Stimulated activated CD4-positive, alpha-beta T cell treated with anti-CD3 and anti-CD28 coated beads, Interleukin-15, amount 100 ng/mL, for 48 hours (primary cell): ENCODE data around the gene CAPG.
"Not testable (repeated sequence)": the region's sequence is repeated elsewhere in the genome, so short reads cannot be mapped to it uniquely, and the experiment has no call there.

Source experiments
- DNase-seq, 2 donors: peaks; one replicate each; pipeline ENCODE4 v3.0.0-alpha.2; 2020; ENCODE audit warnings: low read depth in 2 of 2

Gene CAPG

DNA sequence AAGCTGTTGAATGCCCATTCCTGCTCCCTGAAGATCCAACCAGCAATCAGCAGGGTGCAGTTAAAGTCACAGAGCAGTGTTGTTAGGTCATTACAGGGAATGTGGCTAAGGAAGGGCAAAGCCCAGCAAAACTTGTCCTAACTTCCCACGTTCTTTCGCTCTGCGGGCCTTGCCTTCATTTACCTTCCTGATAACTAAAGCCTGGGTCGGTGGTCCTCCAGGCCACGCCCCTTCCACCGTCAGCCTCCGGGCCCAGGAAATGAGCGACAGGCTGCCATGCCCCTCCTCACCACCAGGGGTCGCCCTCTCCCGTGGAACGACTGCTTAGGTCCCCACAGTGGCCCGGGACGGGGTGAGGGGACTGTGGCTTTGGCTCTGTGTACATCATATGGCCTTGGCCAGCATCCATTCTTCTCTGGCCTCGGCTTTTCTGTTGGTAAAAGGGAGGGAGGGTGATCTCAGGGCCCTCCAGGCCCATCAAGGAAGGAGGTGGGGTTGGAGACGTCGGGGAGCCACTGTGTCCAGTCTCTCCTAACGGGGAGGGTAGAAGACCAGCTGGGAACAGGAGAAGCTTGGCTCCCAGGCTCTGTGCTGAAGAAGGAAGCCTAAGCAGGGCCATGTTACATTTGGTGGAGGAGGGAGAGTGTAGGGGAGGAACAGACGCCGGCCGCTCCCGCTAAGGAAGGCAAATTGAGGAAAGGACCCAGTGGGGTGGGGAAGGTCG is 10.5 kb upstream of the CAPG start:
- DNase-seq = peak; percentile 81 to 91

DNA sequence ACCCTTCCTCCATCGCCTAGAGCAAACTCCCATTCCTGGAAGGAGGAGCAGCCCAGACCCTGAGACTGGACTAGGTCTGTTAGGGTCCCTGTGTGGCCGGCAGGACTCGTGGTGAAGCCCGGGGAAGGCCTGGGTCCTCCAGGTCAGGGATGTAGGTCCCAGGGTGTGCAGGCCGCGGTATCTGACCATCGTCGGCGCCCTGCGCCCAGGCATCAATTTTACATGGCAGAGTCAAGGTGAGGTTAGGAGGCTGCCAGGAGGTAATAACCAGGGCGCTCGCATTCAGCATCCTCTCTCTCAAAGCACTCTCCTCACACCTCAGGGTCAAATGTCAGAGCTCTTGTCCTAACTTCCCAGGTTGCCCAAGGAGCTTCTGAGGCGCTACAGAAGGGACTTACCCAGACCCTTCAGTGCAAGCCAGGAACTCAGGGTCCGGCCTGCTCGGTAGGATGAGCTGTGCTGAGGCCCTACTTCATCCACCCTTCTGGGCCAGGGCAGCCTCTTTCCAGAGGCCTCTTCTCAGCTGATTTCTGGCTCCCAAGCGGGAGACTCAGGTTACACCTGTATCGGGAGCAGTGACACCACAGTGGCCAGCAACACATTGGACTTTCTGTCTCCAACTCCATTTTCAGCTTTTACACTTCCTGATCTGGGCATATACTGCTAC is 9.0 kb upstream of the CAPG start:
- DNase-seq = no peak

DNA sequence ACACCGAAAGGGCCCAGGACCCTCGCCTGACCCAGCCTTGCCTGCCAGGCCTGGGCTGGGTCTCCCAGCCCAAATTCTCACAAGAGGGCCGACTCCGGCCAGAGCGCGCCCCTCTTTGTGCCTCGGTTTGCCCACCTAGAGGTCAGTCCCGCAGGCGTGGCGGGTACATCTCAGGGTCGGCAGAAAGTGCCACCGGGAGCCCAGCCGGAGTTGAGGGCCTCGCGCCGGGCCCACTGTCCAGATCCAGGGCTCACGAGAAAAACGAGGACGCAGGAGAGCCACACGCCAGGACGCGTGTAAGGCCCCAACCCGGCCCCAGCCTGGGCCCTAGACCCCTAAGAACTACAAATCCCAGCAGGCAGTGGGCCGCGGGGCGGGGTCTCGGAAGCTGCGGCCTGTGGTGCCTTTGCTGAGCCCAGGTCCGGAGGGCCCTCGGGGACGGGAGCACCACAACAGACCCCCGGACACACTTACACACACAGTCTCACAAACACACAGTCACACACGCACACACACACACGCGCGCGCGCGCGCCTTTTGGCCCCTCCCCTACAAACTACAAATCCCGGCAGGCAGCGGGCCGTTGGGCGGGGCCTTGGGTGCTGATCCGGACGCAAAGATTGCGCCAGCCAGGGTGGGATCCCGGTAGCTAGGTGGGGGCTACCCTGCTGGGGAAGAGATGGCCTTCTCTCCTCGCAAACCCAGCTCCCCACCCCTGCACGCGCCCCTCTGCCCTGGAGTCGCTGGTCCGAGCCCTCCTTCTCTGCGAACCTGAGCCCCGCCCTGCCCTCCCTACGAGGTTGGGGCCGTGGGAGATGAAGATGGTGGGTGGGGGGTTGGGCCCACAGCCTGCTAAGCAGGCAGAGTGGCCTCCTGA is 8.2 kb upstream of the CAPG start, which contains the start of gene SH2D6:
Gene SH2D6 (plus strand): TSS at position 583 of the 877 bp plus-strand sequence. CDS start 10,752 bp downstream, outside the sequence.
- peak; percentile 71 to 78 for DNase-seq

DNA sequence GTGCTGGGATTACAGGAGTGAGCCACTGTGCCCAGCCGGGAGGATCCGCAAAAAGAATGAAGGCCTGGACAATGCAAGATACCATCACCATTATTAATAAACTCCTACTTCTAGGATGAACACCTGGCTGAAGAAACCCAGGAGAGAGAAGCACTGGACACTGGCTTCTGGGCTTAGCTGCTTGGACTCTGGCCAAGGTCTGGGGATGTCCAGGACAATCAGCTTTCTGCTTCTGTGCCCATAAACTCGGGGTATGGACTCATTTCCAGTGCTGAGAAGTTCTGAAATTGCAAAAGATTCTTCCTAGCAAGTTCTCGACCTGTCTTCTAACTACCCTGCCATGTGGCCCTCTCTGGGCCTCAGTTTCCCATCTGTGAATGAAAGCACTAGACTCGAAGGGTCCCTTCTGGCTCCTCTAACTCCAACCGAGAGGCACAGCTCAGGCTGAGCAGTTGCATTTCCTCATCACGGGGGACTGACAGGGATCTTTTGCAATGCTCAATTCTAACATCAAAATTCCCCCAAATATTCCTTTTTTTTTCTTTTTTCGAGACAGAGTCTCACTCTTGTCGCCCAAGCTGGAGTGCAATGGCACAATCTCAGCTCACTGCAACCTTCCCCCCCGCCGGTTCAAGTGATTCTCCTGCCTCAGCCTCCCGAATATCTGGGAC is 5.9 kb upstream of the CAPG start:
- no peak for DNase-seq

DNA sequence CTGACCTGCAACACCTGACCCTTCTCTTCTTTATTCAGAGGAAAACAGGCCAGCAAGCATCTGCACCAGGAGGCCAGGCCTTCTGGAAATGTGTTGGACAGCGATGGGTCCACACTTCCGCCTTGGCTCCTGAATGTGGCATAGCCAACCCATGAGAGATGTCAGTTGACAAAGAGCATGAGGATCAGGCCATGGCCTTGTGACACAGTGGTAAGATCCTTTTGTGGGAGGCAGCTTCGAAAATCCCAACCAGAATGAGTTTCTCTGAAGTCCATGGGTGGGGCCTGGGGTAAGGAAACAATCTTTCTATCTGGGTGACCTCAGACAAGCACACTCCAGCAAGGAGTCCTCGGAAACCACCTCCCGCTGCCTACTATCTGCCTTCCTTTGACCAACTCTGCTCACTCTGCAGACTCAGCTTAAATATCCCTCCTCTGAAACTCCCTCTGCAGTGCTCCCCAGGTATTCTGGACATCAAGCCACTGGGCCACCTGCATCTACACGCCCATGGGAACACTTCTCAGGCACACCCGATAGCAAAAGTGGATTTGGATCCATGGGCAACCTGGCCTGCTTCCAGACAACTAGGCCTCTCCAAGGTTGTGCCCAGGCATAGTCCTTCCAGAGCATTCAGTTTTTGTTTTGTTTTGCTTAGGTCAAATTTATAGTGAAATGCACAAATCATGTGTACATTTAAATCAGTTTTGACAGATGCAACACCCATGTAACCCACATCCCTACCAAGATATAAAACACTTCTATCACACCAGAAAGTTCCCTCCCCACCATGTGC is 4.8 kb upstream of the CAPG start:
- no peak for DNase-seq

DNA sequence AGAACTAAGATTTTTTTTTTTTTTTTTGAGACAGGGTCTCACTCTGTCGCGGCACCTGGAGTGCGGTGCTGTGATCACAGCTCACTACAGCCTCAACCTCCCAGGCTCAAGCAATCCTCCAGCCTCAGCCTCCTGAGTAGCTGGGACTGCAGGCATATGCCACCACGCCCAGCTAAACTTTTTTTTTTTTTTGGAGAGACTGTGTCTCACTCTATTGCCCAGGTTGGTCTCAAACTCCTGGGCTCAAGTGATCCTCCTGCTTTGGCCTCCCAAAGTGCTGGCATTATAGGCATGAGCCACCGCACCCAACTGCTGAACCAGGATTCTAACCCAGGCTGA is 4.2 kb upstream of the CAPG start:
- not testable (repeated sequence) for DNase-seq

DNA sequence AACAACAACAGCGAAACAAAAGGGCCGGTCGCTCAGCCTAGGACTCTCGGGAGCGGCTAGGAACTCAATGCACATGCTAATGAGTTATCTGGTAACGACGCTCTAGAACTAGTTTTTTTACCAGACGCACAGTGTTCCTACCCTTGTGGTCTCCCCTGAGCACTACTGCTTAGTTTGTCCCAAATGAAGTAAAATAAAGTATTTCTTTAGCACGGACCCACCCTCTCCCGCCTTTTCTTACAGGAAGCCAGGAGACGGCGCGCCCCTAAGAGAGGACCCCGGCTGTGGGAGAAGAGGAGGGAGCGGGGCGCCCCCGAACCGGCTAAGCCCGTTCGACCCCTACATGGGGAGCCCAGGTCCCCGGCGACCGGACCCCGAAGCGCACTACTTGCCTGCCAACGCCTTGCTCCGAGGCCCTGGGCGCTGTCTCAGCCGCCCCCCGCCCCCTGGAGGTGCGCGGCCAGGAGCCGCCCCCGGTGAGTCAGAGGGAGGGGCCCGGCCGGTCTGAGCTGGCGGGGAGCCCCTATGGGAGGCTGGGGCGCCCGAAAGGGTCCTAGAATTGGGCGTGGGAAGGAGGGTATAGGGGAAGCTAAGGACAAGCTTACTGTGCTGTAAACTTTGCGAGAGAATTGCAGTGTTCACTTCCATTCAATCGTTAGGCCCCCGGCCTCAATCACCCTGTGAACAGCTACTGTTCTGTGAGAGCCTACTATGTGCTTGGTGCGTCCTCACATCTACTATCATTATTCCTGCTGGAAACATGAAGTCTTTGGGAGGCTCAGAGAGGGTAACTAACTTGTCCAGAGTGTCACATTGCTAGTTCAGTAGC is 3.6 kb upstream of the CAPG start:
- no peak for DNase-seq

DNA sequence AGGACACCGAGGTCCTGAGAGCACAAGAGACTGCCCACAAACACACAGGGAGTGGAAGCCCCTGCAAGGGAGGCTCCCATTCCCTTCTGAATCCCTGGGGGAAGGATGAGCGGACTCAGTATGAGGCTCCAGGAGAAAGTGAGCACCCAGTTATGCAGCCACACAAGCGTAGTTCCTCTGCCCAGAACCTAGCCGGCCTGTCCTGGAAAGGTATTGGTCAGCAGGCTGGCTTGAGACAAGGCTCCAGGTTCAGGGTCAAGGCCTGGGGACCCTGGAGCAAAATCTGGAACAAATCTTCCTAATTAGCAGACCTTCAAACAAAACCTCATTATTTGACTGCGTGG is 1.2 kb upstream of the CAPG start:
- no peak for DNase-seq

DNA sequence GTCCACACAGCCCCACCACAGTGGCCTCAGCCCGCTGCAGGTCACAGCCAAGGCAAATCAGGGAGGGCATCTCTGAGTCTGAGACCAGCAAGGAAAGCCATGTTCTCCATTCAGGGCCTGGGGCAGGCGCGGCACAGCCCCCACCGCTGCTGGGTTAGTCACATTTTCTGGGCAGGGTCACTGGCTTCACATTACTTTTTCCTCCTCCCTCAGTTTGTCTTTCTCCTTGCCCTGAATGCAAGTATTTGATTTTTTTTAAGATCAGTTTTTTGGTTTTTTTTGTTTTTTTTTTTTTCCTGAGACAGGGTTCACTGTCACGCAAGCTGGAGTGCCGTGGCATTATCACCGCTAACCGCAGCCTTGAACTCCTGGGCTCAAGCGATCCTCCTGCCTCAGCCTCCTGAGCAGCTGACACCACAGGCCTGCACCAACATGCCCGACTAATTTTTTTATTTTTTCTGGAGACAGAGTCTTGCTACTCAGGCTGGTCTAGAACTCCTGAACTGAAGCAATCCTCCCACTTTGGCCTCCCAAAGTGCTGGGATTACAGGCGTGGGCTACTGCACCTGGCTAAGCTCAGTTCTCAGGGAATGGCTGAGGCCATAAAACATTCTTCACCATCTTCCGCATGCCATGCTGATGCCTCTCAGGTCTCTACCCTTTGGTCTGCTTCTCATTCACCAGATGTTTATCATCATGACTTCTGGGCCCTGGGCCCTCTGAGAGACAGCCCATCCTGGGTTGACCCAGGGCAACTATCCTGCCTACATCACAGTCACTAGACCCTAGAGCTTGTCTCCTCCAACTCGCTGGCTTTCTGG is 628 bp upstream of the CAPG start:
- DNase-seq = no peak

DNA sequence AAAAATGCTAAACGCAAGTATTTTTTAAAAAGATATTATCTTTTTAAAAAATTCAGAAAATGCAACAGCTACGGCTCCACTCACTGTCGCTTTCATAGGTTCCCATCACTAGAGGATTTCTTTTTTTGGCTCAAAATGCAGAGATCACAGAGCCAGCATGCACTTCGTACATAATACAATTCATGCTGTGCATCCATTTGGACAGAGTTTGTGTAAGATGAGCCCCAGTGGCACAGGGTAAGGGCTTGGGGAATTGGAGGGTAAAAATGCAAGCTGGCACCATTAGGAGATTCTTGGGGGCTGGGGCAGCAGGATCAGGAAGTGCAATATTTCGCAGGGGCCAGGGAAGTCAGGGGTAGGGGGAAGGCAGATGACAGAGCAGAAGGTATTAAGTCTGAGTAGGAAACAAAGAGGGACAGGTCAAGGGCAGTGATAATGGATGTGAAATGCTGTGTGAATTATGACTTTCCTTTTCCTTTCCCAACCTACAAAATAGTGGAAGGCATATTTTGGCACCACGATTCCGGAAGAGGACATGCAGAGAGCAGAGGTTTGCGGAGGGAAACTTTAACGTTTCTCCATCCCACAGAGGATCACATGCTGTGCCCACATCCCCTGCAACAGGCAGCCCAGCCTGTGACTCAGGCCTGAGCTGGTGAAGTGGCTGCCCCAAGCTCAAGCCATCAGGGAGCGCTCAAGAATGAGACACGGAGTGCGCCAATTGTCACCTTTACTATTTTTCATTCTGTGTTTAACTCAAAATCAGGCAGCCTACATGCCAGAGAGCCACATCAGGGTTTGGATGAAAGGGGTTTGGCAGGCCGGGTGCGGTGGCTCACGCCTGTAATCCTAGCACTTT is 4.7 kb downstream of the CAPG start:
- DNase-seq = peak; percentile 55 to 68

DNA sequence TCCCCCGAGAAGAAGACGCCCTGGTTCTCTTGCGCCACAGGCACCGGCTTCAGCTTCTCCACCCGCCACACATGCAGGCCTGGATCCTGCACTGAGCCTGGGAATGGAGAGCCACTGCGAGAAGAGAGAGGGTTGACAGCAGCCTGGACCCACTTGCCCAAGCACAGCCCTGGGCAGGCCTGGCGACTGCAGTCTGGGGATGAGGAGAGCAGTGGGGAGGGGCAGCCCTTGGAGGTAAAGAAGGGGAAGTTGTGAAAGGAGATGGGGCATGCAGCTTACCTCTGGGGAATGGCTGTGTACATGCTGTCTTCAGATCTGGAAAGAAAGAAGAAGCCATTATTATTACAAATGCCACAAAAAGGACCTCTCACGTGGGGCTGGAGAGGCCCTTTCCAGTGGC is 8.3 kb downstream of the CAPG start:
- DNase-seq = no peak

DNA sequence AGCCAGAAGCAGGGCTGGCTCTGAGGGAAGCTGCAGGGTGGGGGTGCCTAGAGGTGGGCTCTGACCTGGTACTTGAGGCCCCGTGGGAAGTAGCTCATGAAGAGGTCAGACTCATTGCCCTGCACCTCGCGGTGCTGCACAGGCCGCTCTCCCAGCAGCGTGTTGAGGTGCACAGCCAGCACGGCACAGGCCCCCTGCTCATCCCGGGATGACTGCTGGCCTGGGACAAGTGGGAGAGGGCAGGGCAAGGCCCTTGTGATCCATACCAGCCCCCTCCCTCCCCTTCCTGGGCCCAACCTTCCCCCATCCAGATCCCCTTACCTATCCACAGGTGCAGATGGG is 8.7 kb downstream of the CAPG start:
- DNase-seq = no peak

DNA sequence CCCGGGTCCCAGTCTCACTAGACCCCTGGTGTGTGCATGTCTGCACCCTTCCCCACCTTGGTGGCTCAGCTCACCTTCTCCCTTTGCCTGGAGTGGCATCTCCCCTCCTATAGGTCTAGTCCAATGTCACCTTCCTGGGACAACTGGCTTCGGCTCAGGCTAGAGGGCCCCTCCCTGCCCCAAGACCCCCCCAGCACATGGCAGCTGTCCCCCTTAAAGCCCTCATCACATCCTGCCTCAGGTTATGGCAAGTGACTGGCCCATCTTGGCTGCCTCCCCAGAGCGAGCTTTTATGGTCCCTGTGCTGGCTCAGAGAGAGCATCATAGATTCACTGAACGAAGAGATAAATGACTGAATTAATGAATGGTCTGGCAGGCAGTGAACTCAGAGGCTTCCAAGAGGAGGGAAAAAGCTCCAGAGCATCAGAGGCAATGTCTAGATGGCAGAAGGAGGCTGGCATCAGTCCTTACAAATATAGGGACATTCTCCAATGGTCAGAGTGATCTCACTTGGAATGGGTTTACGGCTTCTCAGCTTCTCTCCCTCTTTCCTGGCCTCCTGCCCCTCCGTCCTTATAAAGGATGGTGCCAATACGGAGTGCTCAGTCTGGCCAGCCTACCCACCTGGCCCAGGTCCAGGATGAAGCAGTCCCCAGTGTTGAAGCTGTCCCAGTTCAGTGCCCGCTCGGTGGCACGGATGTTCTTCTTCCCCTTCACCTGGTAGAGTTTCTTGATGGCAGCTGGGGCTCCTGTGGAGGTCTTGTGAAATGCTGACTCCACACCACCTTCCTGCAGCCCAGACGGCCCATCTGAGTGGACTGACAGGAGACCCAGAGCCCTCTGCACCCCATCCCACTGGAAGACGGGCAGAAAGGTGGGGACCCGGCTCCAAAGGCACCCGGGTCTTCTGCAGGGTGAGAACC is 9.4 kb downstream of the CAPG start:
- no peak for DNase-seq

DNA sequence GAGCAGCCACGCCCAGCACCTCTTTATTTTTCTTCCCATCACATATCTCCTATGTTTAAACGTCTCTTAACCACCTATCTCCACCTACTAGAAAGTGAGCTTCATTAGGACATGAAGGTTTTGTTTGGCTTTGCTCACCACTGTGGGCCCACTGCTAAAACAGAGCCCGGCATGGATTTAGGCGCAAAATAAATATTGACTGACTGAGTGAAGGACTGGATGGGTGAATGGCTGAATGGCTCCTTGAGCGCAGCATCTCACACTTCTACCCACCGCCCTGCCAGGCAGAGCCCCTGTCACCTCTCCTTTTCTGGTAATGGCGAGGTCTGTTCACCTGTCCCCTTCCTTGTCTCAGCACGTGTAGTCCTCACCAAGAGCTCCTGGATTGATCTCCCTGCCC is 10.1 kb downstream of the CAPG start:
- no peak for DNase-seq

DNA sequence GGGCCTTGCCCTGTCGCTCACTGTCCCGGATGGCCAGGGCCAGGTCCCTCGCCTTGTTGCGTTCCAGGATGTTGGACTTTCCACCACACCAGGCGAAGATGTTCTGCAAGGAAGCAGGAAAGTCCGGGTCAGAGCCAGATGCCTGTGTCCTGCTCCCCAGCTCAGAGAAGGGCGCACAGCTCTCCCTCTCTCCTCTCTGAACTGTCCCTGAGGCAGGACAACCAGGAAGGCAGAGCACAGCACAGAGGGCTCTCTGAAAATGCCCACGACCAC is 11.0 kb downstream of the CAPG start:
- no peak for DNase-seq

DNA sequence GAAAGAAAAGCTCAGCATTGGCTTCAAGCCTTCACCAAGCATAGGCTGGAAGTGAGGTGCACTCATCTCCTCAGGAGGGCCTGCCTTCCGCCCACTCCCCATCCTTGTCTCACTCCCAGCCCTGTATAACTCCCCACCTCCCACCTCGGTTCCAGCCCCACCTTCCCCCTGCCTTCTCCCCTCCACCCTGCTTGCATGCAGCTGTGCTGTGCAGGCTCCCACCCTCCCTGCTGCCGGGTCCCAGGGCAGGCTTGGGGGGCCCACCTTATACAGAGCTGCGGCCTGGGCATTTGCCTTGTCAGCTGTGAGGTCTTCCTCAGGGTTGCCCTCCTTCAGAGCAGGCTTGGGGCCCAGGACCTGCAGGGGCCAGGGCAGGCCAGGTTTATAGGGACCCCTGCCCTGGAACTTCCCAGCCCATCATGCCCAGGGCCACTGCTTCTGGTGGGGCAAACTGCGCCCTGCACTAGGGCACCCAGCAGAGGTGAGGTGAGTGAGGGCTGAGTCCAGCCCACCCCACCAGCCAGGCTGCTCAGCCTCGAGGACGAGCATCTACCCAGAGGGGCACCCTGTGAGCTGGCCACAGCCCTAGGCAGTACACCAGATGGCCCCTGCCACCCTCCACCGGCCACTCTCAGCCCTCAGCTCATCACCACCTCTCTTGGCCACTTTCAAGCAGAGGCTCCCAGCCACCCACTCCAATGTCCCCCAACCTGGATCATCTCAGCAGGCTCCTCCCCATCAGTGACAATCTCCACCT is 11.6 kb downstream of the CAPG start:
- no peak for DNase-seq

DNA sequence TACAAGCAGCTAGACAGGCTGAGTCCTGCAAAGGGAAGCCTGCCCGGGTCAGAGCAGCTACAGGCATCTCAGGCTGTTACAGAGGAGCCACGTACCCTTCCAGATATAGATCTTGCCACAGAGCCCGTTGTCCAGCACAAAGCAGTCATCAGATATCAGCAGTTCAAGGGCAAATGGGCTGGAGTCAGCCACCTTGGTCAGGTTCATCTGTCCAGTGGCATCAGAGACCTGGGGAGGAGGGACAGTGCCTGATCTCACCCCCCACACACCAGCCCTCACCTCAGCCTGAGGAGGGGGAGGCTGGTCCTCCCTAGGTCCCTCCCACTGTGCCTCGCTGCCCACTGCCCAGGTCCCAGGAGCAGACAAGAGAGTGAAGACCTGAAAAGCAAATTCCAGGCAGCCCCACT is 12.2 kb downstream of the CAPG start:
- no peak for DNase-seq
